Neural cell (in vitro differentiated cells): ENCODE data around the gene LSM8.

Experiments used
- CTCF ChIP-seq: fragments of 450-650 bp; IDR thresholded peaks from 2 replicates; pipeline ENCODE4 v1.5.1; 2014; ENCODE audit warnings: antibody characterized with exemption, mild to moderate bottlenecking, moderate library complexity; ENCODE audit not compliant: poor library complexity, severe bottlenecking
- EP300 ChIP-seq: fragments of 450-650 bp; conservative IDR thresholded peaks from 2 replicates; pipeline ENCODE4 v1.6.1; 2014; ENCODE audit warnings: antibody characterized with exemption, mild to moderate bottlenecking, moderate library complexity; ENCODE audit not compliant: poor library complexity, severe bottlenecking
- EZH2 ChIP-seq: fragments of 200-600, 300-800 bp; shearing (Covaris generic), sonication (generic); IDR thresholded peaks from 2 replicates; pipeline ENCODE4 v1.6.1; 2014; ENCODE audit warnings: antibody characterized with exemption, low read length, borderline replicate concordance, mild to moderate bottlenecking; ENCODE audit not compliant: insufficient read depth, poor library complexity, severe bottlenecking
- MXI1 ChIP-seq: fragments of 450-650 bp; conservative IDR thresholded peaks from 2 replicates; pipeline ENCODE4 v1.6.1; 2014; ENCODE audit warnings: antibody characterized with exemption, mild to moderate bottlenecking; ENCODE audit not compliant: poor library complexity, severe bottlenecking
- POLR2AphosphoS5 ChIP-seq: IDR thresholded peaks from 2 replicates; pipeline ENCODE4 v1.6.1; 2012
- RAD21 ChIP-seq: fragments of 450-650 bp; conservative IDR thresholded peaks from 2 replicates; pipeline ENCODE4 v1.6.1; 2014; ENCODE audit warnings: antibody characterized with exemption, mild to moderate bottlenecking, moderate library complexity
- REST ChIP-seq: IDR thresholded peaks from 2 replicates; pipeline ENCODE4 v1.6.1; 2012; ENCODE audit warnings: borderline replicate concordance
- SMC3 ChIP-seq: fragments of 450-650 bp; conservative IDR thresholded peaks from 2 replicates; pipeline ENCODE4 v1.6.1; 2014; ENCODE audit warnings: antibody characterized with exemption, mild to moderate bottlenecking, moderate library complexity; ENCODE audit not compliant: poor library complexity
- TAF1 ChIP-seq: IDR thresholded peaks from 2 replicates; pipeline ENCODE4 v1.6.1; 2012; ENCODE audit warnings: low read depth

DNA sequence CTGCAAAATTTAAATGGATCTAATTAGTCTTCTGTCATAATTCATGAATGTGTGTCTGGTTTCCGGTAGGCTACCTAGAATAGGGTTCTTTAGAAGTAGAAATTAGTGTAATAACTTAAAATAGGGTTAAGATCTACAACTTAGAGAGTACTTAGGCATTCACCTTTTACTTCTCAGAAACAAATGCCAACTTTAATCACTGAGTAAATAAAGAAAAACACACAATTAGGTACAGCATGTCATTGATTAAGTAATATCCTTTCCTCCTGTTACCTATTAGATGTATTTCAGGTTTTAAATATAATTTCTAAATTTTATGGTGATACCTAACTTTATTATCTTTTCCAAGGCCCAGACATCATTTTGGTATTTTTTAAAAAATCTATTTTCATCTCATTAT is 49.8 kb downstream of the LSM8 start:
- TF ChIP-seq CTCF (no peak), EZH2 (no peak), POLR2AphosphoS5 (no peak), SMC3 (no peak), MXI1 (no peak), TAF1 (no peak), EP300 (no peak), RAD21 (no peak), REST (no peak)
